CD4-positive, alpha-beta T cell treated with Interleukin-21 for 1 hour (primary cell): ENCODE results near the gene DHX57.
A peak's percentile ranks its signal among the peaks of the same experiment; 100 is the strongest.

Experiments used
- DNase-seq: peaks from one replicate; pipeline ENCODE4 v3.0.0-alpha.2; 2020

DHX57 gene

GRCh38 chr2:38750011-38750890, 125.5 kb downstream of the DHX57 start:
- peak; percentile 66 for DNase-seq

DNA sequence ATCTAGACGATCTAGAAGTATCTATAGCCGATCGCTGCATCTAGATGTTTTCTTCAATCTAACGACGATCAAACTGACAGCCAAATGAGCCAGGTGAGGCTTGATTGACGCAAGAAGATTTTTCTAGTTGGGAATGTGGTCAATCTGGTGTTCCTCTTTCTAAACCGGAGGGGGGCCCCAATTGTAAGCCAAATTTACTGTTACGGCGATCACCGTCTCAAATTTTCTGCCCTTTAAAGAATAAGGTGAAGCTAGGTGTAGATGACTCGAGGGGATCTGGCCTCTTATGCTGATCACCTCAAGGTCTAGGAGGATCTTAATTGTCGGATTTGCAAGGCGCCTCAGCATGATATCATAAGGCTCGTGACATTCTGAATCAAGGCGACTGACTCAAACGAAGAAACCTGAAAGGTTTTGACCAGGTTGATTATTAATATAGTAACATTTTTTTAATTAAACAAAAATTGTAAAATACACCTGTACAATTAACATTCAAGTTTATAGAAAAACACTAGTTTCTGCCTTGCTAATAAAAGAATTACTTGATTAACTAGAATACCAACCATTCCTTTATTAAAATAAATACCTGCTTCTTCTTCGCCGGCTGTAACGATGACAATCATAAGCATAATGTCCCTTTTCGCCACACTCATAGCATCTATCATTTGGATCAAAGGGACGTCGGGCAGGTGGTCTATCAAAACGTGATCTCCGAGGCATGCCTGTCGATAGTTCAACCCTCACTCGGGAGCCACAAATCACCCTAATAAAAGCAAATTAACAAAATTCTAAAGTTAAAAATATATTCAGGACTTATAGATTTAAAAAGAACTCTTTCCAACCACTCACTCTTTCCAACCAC, 126.6 kb downstream of the DHX57 start:
- DNase-seq, result no peak

DNA sequence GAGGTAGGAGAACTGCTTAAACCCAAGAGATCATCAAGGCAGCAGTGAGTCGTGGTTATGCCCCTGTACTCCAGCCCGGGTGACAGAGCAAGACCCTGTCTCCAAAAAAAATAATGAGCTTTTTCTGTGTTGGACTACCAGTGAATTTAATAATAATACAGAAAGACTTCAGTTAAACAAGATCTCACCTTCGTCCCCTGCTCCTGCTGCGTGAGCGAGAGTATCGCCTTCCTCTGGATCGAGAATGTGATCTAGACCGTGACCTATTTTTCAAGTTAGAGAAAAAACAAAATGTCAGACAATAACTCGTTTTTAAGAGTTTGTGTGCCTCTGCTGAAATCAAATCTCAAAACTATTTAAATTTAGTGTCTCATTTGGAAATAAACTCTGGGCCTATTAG, 127.3 kb downstream of the DHX57 start:
- DNase-seq, result no peak

DNA sequence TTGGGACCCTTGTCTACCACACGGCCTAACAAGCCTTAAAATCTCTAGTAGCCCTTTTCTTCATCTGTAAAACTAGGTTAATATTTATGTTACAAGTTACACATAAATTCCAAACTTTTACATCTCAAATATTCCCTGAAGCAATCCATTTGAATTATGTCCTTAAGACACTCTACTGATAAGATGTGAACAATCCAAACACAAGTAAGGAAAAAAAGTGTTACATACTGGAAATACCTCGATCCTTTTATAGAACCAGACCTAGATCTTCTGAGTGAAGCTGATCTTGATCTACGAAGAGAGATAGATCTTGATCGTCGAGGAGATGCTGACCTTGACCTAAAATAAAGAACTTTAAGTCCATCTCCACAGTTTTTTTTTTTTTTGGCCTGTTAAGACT, 127.9 kb downstream of the DHX57 start:
- DNase-seq, result no peak
